Measurements from ENCODE around the gene HK3.

DNA sequence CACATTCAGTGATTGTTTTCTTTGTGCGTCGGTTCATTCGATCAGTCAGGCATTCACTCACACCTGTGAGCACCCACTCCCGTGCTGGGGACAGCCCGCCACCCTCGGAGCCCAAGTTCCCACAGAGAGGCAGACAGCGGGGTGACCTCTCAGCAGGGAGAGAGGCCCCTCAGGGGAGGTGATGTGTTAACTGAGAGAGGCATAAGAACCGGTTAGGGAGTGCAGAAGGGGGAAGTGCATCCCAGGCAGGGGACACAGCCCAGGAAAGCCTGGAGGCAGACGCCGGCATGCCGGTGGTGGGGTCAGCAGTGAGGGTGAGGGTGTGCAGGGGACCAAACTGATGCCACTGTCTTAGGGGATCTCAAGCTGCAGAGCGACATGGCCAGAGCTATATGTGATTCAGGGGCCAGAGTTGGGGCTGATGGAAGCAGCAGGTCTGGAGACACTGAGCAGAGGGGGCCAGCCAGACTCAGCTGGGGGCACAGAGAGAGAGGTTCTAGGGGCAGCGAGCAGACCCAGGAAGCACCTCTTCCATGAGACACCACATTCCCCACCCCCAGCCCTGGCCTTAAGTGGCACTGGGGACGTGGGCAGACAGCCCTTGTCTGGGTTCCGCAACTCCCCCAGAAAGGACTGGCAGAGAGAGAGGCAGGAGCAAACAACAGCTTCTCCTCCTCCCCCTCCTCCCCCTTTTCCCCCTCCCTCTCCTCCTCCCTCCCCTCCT lies 35.9 kb downstream of the HK3 start:
- TF ChIP-seq CTCF (IDR thresholded peaks at IDR 0.05; ENCODE audit: borderline replicate concordance, extremely low read depth, low read length, poor library complexity, severe bottlenecking) (no peak), EZH2 (IDR thresholded peaks at IDR 0.05; ENCODE audit: borderline replicate concordance, low read depth, low read length, severe bottlenecking) (no peak)

Measured in DND-41 (cell line).